ENCODE results near the gene PRRT1. TPM values are rescaled to one million over a fixed set of nuclear protein-coding genes. Genes with fewer than 3 reads are reported as not detected.
"Not testable (repeated sequence)": the region's sequence is repeated elsewhere in the genome, so short reads cannot be mapped to it uniquely, and the experiment has no call there.

PRRT1 gene
- polyA plus RNA-seq, 2 of the 4 experiments (the other 2 are of a cell fraction), result 0.19 to 0.63 TPM

DNA sequence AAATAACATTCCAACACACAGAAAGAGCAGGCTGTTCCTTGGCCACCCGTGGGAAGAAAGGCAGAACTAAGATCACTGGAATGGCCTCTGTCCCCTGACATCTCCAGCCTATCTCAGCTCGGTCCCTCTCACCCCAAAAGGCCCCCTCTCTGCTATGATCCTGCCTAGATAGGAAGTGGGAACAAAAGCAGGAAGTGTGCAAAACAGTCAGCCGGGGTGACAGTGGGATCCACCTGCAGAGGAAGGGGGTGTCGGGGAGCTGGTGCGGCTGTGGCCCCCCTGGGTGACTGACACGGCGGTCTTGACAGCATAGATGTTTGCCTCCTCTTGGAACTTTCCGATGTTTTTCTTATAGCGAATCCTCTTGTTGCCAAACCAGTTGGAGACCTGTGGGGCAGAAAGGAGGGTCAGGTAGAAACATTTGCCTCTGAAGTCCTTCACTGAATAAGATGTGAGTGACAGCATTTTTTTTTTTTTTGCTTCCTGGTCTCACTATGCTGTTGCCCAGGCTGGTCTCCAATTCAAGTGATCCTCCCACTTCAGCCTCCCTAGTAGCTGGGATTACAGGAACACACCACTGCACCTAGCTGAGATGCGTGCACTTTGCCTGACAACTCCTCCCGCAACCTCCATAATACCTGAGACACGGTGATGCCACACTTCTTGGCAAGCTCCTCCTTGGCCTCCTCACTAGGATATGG, 35.4 kb upstream of the PRRT1 start:
- Histone ChIP-seq H3K4me3 (no peak overlapping the region), H3K9me3 (no peaks in the 10 kb centered on the region), H3K4me2 (no peak overlapping the region), H3K27ac (peak overlapping the region in 1 of 2 experiments; percentile 61; a peak in 2 of 6 replicates), H3K4me1 (peaks cover 36% of the 10 kb centered on the region)
- ChIA-PET POLR2A (no interaction called here), CTCF (interaction anchor here (0.8 kb wide), 1 partner anchor 9 kb away, joined by 3 read pairs; no protein-coding TSS in a partner anchor)
- WGBS (ENCODE audit: missing lambda C conversion rate), result 86% methylated on average over 12 of the region's 12 CpGs
- FAIRE-seq (no peak), DNase-seq (ENCODE audit: low read depth in 1 of 2, low spot score in 1 of 2) (no peak), ATAC-seq (no peak)
- no peak for TF ChIP-seq CHD2 (IDR thresholded peaks at IDR 0.05; ENCODE audit: low read length, partially characterized antibody)
- TF ChIP-seq, protein P1, sequence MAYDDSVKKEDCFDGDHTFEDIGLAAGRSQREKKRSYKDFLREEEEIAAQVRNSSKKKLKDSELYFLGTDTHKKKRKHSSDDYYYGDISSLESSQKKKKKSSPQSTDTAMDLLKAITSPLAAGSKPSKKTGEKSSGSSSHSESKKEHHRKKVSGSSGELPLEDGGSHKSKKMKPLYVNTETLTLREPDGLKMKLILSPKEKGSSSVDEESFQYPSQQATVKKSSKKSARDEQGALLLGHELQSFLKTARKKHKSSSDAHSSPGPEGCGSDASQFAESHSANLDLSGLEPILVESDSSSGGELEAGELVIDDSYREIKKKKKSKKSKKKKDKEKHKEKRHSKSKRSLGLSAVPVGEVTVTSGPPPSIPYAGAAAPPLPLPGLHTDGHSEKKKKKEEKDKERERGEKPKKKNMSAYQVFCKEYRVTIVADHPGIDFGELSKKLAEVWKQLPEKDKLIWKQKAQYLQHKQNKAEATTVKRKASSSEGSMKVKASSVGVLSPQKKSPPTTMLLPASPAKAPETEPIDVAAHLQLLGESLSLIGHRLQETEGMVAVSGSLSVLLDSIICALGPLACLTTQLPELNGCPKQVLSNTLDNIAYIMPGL (CRISPR knock-in tag; IDR thresholded peaks at IDR 0.05; ENCODE audit: borderline replicate concordance), result no peak
- no peak for TF ChIP-seq RCOR1 (IDR thresholded peaks at IDR 0.05; ENCODE audit: low read depth, low read length)
- no peak for TF ChIP-seq ZNF302 (CRISPR knock-in tag; IDR thresholded peaks at IDR 0.05)
- no peak for TF ChIP-seq NPAS2 (CRISPR knock-in tag; IDR thresholded peaks at IDR 0.05; ENCODE audit: borderline replicate concordance)
- TF ChIP-seq NR3C1 (IDR thresholded peaks at IDR 0.05), result no peak
- no peak for TF ChIP-seq HDAC2 (IDR thresholded peaks at IDR 0.05)
- no peak for TF ChIP-seq EHF (CRISPR knock-in tag; IDR thresholded peaks at IDR 0.05)
- TF ChIP-seq HEYL (CRISPR knock-in tag; IDR thresholded peaks at IDR 0.05), result no peak
- TF ChIP-seq RARB (CRISPR knock-in tag; IDR thresholded peaks at IDR 0.05), result no peak
- TF ChIP-seq, protein P2, sequence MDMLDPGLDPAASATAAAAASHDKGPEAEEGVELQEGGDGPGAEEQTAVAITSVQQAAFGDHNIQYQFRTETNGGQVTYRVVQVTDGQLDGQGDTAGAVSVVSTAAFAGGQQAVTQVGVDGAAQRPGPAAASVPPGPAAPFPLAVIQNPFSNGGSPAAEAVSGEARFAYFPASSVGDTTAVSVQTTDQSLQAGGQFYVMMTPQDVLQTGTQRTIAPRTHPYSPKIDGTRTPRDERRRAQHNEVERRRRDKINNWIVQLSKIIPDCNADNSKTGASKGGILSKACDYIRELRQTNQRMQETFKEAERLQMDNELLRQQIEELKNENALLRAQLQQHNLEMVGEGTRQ (IDR thresholded peaks at IDR 0.05), result no peak
- TF ChIP-seq RFX5 (IDR thresholded peaks at IDR 0.05), result no peak
- TF ChIP-seq CBX8 (IDR thresholded peaks at IDR 0.05), result no peak
- no peak for TF ChIP-seq JUNB (IDR thresholded peaks at IDR 0.05)
- TF ChIP-seq, protein P3, sequence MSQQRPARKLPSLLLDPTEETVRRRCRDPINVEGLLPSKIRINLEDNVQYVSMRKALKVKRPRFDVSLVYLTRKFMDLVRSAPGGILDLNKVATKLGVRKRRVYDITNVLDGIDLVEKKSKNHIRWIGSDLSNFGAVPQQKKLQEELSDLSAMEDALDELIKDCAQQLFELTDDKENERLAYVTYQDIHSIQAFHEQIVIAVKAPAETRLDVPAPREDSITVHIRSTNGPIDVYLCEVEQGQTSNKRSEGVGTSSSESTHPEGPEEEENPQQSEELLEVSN (IDR thresholded peaks at IDR 0.05; ENCODE audit: borderline replicate concordance, low read depth), result no peak

DNA sequence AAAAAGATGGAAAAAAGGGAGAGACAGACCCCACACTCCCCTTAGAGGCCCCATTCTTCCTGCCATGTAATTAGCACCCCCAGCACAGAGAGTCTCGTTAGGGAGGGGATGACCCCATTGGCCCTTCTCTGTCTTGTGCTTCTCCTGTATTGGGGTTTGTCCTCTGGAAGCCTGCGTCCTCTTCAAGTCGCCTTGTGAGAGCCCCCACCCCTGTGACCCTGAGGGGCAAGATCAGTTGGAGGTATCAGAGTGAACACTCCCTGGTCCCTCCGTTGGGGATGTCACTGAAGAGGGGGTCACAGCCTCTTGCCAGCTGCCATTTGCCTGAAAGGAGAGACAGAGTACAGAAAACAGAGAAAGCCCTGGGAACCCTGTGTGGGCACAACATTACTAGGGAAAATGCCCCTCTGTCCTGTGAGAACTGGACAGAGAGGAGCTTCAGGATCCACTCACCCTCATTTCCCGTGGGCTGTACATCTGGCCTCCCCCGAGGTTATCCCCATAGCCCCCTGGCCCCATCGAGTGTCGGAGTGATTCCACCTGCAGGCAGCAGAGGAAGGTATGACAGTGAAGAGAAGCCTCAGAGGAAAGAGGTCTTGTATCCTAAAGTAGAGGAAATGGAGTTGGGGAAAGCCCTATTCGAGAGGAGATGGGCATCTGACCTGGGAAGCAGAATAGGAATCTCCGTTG, 34.6 kb upstream of the PRRT1 start:
- FAIRE-seq; CTCF ChIA-PET; ATAC-seq; DNase-seq (ENCODE audit: low read depth in 1 of 2, low spot score in 1 of 2); H3K4me3 ChIP-seq; H3K9me3 ChIP-seq: not testable (repeated sequence)
- WGBS (ENCODE audit: missing lambda C conversion rate), result 65% methylated on average over 9 of the region's 10 CpGs
- Histone ChIP-seq H3K4me2 (peak overlapping the region; percentile 63), H3K27ac (peak overlapping the region; percentile 51 to 61; a peak in 4 of 6 replicates), H3K4me1 (peaks cover 36% of the 10 kb centered on the region)
- POLR2A ChIA-PET, result interaction anchor here (1.2 kb wide), 1 partner anchor 9 kb away, joined by 3 read pairs; no protein-coding TSS in a partner anchor

DNA sequence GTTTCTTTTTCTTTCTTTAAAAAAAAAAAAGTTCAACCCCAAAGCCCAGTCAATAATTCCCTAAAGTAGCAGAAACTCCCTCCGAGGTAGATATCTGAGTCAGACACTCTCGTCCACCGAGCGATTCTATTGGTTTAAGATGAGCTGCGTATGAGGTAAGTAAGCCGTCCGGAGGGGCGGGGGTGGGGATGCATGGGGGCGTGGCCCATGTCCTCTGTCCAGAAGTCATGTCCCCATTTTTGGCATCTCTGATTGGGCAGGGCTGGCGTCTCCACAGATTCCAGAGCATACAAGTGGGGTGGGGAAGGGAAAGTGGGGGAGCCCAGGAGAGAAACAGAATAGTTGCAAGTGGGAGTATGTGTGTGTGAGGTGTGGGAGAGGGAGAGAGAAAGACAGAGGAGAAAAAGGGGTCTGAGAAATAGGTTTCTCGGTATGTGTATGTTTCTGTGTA, 34.0 kb upstream of the PRRT1 start:
- DNase-seq (ENCODE audit: low read depth in 1 of 2, low spot score in 1 of 2), result peak; percentile 61 to 90
- H3K27ac ChIP-seq, result peak overlapping the region; percentile 56 to 61
- FAIRE-seq, CTCF ChIA-PET, H3K4me3 ChIP-seq, H3K9me3 ChIP-seq: not testable (repeated sequence)
- POLR2A ChIA-PET, result interaction anchor here (0.6 to 1.2 kb wide), 3 partner anchors 10 to 786 kb away, joined by 3 to 5 read pairs (median 3); no protein-coding TSS in a partner anchor
- WGBS (ENCODE audit: missing lambda C conversion rate), result 9% methylated on average over 10 of the region's 11 CpGs
- peak; percentile 81 to 86 for ATAC-seq
- H3K4me2 ChIP-seq, result peak overlapping the region; percentile 63
- peaks cover 32% of the 10 kb centered on the region for H3K4me1 ChIP-seq
